ENCODE measurements around the gene IMMP2L. TPM values are rescaled to one million over a fixed set of nuclear protein-coding genes. Genes with fewer than 3 reads are reported as not detected.

The IMMP2L gene
- total and polyA plus RNA-seq, 4 donors = 9.2 to 34.7 (median 11.1) TPM

- no peaks in the 10 kb centered on the region for H3K27me3 ChIP-seq (ENCODE audit: control insufficient read depth in 3 of 3, insufficient read depth in 3 of 3, low read length in 2 of 3)
- H3K36me3 ChIP-seq (ENCODE audit: control insufficient read depth in 4 of 4, insufficient read depth in 4 of 4, low read length in 4 of 4) = no peaks in the 10 kb centered on the region
- TF ChIP-seq CTCF (IDR thresholded peaks at IDR 0.05; ENCODE audit: control extremely low read depth, extremely low read depth) = no peak
- ATAC-seq (ENCODE audit: insufficient read depth, low FRiP score) = no peak
- no peak overlapping the region for H3K4me3 ChIP-seq
- DNase-seq = no peak
- no peaks in the 10 kb centered on the region for H3K9me3 ChIP-seq (ENCODE audit: control insufficient read depth in 4 of 4, insufficient read depth in 3 of 4, low read length in 3 of 4)
- H3K27ac ChIP-seq (ENCODE audit: low read depth in 1 of 2, low read length in 1 of 2) = no peak overlapping the region
- WGBS, 2 donors = 72 to 79% methylated on average over 1 of the region's 1 CpG
- peaks cover 0 to 7% (median 7%) of the 10 kb centered on the region in 5 donors for H3K4me1 ChIP-seq (ENCODE audit: control insufficient read depth in 5 of 5, insufficient read depth in 5 of 5, low read length in 5 of 5)
- H3K9ac ChIP-seq (ENCODE audit: insufficient read depth in 1 of 2, low read length in 2 of 2) = no peak overlapping the region
Observed at GRCh38 chr7:111029141-111029572, 533.1 kb downstream of the IMMP2L start.

GRCh38 chr7:111027396-111027795 lies 534.9 kb downstream of the IMMP2L start:
- no peak overlapping the region for H3K27ac ChIP-seq (ENCODE audit: low read depth in 1 of 2, low read length in 1 of 2)
- H3K4me1 ChIP-seq (ENCODE audit: control insufficient read depth in 5 of 5, insufficient read depth in 5 of 5, low read length in 5 of 5) = peaks cover 0 to 7% (median 7%) of the 10 kb centered on the region in 5 donors
- no peaks in the 10 kb centered on the region for H3K36me3 ChIP-seq (ENCODE audit: control insufficient read depth in 4 of 4, insufficient read depth in 4 of 4, low read length in 4 of 4)
- no peaks in the 10 kb centered on the region for H3K9me3 ChIP-seq (ENCODE audit: control insufficient read depth in 4 of 4, insufficient read depth in 3 of 4, low read length in 3 of 4)
- ATAC-seq (ENCODE audit: insufficient read depth, low FRiP score) (no peak), DNase-seq (no peak)
- no peak overlapping the region for H3K4me3 ChIP-seq
- no peak overlapping the region for H3K9ac ChIP-seq (ENCODE audit: insufficient read depth in 1 of 2, low read length in 2 of 2)
- no peak for TF ChIP-seq CTCF (IDR thresholded peaks at IDR 0.05; ENCODE audit: control extremely low read depth, extremely low read depth)
- H3K27me3 ChIP-seq (ENCODE audit: control insufficient read depth in 3 of 3, insufficient read depth in 3 of 3, low read length in 2 of 3) = no peaks in the 10 kb centered on the region
- 84 to 91% methylated on average over 4 of the region's 4 CpGs for WGBS, 2 donors

GRCh38 chr7:111026806-111027205 lies 535.5 kb downstream of the IMMP2L start:
- Histone ChIP-seq H3K9ac (ENCODE audit: insufficient read depth in 1 of 2, low read length in 2 of 2) (no peak overlapping the region), H3K4me3 (no peak overlapping the region), H3K27me3 (ENCODE audit: control insufficient read depth in 3 of 3, insufficient read depth in 3 of 3, low read length in 2 of 3) (no peaks in the 10 kb centered on the region), H3K27ac (ENCODE audit: low read depth in 1 of 2, low read length in 1 of 2) (no peak overlapping the region), H3K9me3 (ENCODE audit: control insufficient read depth in 4 of 4, insufficient read depth in 3 of 4, low read length in 3 of 4) (no peaks in the 10 kb centered on the region), H3K36me3 (ENCODE audit: control insufficient read depth in 4 of 4, insufficient read depth in 4 of 4, low read length in 4 of 4) (no peaks in the 10 kb centered on the region), H3K4me1 (ENCODE audit: control insufficient read depth in 5 of 5, insufficient read depth in 5 of 5, low read length in 5 of 5) (peaks cover 0 to 7% (median 7%) of the 10 kb centered on the region in 5 donors)
- WGBS, 2 donors = 86 to 88% methylated on average over 2 of the region's 2 CpGs
- ATAC-seq (ENCODE audit: insufficient read depth, low FRiP score) (no peak), DNase-seq (no peak)
- no peak for TF ChIP-seq CTCF (IDR thresholded peaks at IDR 0.05; ENCODE audit: control extremely low read depth, extremely low read depth)

- Histone ChIP-seq H3K4me3 (no peak overlapping the region), H3K4me1 (ENCODE audit: control insufficient read depth in 5 of 5, insufficient read depth in 5 of 5, low read length in 5 of 5) (peaks cover 0 to 7% (median 7%) of the 10 kb centered on the region in 5 donors), H3K9me3 (ENCODE audit: control insufficient read depth in 4 of 4, insufficient read depth in 3 of 4, low read length in 3 of 4) (no peaks in the 10 kb centered on the region), H3K27ac (ENCODE audit: low read depth in 1 of 2, low read length in 1 of 2) (no peak overlapping the region), H3K27me3 (ENCODE audit: control insufficient read depth in 3 of 3, insufficient read depth in 3 of 3, low read length in 2 of 3) (no peaks in the 10 kb centered on the region), H3K36me3 (ENCODE audit: control insufficient read depth in 4 of 4, insufficient read depth in 4 of 4, low read length in 4 of 4) (no peaks in the 10 kb centered on the region), H3K9ac (ENCODE audit: insufficient read depth in 1 of 2, low read length in 2 of 2) (no peak overlapping the region)
- no peak for DNase-seq
- WGBS, 2 donors = 82 to 87% methylated on average over 4 of the region's 4 CpGs
- ATAC-seq (ENCODE audit: insufficient read depth, low FRiP score) = no peak
- no peak for TF ChIP-seq CTCF (IDR thresholded peaks at IDR 0.05; ENCODE audit: control extremely low read depth, extremely low read depth)
Observed at GRCh38 chr7:111026343-111026742, 535.9 kb downstream of the IMMP2L start.

Data from lung (tissue), 12 donors.